ENCODE data around the gene SH3BGR. TPM values are rescaled to one million over a fixed set of nuclear protein-coding genes. Genes with fewer than 3 reads are reported as not detected.

Gene SH3BGR
- total and polyA plus RNA-seq, 2 donors from 2014 or later, result 4.0 to 12.2 TPM

- no peak for TF ChIP-seq CTCF (IDR thresholded peaks at IDR 0.05; ENCODE audit: borderline replicate concordance, extremely low read depth, insufficient read depth)
- H3K27me3 ChIP-seq (ENCODE audit: control insufficient read depth, insufficient read depth, low read length), result no peaks in the 10 kb centered on the region
- no peaks in the 10 kb centered on the region for H3K9me3 ChIP-seq (ENCODE audit: control insufficient read depth in 2 of 3, insufficient read depth in 1 of 3, low read length in 3 of 3)
- H3K4me1 ChIP-seq (ENCODE audit: control insufficient read depth in 2 of 3, insufficient read depth in 2 of 3, low read depth in 1 of 3, low read length in 3 of 3), result no peaks in the 10 kb centered on the region
- no peak overlapping the region for H3K9ac ChIP-seq (ENCODE audit: low read length in 3 of 3)
- no peak overlapping the region for H3K4me3 ChIP-seq (ENCODE audit: low read length in 3 of 3)
- intact Hi-C loops (cut with DNase I), result no loop called here
- no peaks in the 10 kb centered on the region for H3K36me3 ChIP-seq (ENCODE audit: control insufficient read depth in 2 of 3, insufficient read depth in 3 of 3, low read length in 3 of 3)
- DNase-seq, result no peak
- no peak overlapping the region for H3K27ac ChIP-seq (ENCODE audit: low read depth in 2 of 2, low read length in 2 of 2)
- no peak for FAIRE-seq
Measured at GRCh38 chr21:39461419-39461818, 9.6 kb downstream of the SH3BGR start.

GRCh38 chr21:39463308-39463707 lies 11.5 kb downstream of the SH3BGR start:
- FAIRE-seq (no peak), DNase-seq (no peak)
- Histone ChIP-seq H3K9ac (ENCODE audit: low read length in 3 of 3) (no peak overlapping the region), H3K36me3 (ENCODE audit: control insufficient read depth in 2 of 3, insufficient read depth in 3 of 3, low read length in 3 of 3) (no peaks in the 10 kb centered on the region), H3K27me3 (ENCODE audit: control insufficient read depth, insufficient read depth, low read length) (no peaks in the 10 kb centered on the region), H3K4me3 (ENCODE audit: low read length in 3 of 3) (no peak overlapping the region), H3K9me3 (ENCODE audit: control insufficient read depth in 2 of 3, insufficient read depth in 1 of 3, low read length in 3 of 3) (no peaks in the 10 kb centered on the region), H3K4me1 (ENCODE audit: control insufficient read depth in 2 of 3, insufficient read depth in 2 of 3, low read depth in 1 of 3, low read length in 3 of 3) (no peaks in the 10 kb centered on the region), H3K27ac (ENCODE audit: low read depth in 2 of 2, low read length in 2 of 2) (no peak overlapping the region)
- intact Hi-C loops (cut with DNase I), result no loop called here
- no peak for TF ChIP-seq CTCF (IDR thresholded peaks at IDR 0.05; ENCODE audit: borderline replicate concordance, extremely low read depth, insufficient read depth)

GRCh38 chr21:39466584-39466983 lies 14.8 kb downstream of the SH3BGR start:
- H3K9ac ChIP-seq (ENCODE audit: low read length in 3 of 3), result no peak overlapping the region
- no peak for TF ChIP-seq CTCF (IDR thresholded peaks at IDR 0.05; ENCODE audit: borderline replicate concordance, extremely low read depth, insufficient read depth)

GRCh38 chr21:39467746-39468145 lies 16.0 kb downstream of the SH3BGR start:
- intact Hi-C loops (cut with DNase I), result no loop called here
- no peak for TF ChIP-seq CTCF (IDR thresholded peaks at IDR 0.05; ENCODE audit: borderline replicate concordance, extremely low read depth, insufficient read depth)
- Histone ChIP-seq H3K36me3 (ENCODE audit: control insufficient read depth in 2 of 3, insufficient read depth in 3 of 3, low read length in 3 of 3) (no peaks in the 10 kb centered on the region), H3K27ac (ENCODE audit: low read depth in 2 of 2, low read length in 2 of 2) (no peak overlapping the region), H3K4me3 (ENCODE audit: low read length in 3 of 3) (no peak overlapping the region), H3K9me3 (ENCODE audit: control insufficient read depth in 2 of 3, insufficient read depth in 1 of 3, low read length in 3 of 3) (no peaks in the 10 kb centered on the region), H3K27me3 (ENCODE audit: control insufficient read depth, insufficient read depth, low read length) (no peaks in the 10 kb centered on the region), H3K4me1 (ENCODE audit: control insufficient read depth in 2 of 3, insufficient read depth in 2 of 3, low read depth in 1 of 3, low read length in 3 of 3) (no peaks in the 10 kb centered on the region), H3K9ac (ENCODE audit: low read length in 3 of 3) (no peak overlapping the region)
- FAIRE-seq (no peak), DNase-seq (no peak)

More at GRCh38 chr21:39466584-39466983, 14.8 kb downstream of the SH3BGR start:
- Histone ChIP-seq H3K36me3 (ENCODE audit: control insufficient read depth in 2 of 3, insufficient read depth in 3 of 3, low read length in 3 of 3) (no peaks in the 10 kb centered on the region), H3K4me1 (ENCODE audit: control insufficient read depth in 2 of 3, insufficient read depth in 2 of 3, low read depth in 1 of 3, low read length in 3 of 3) (no peaks in the 10 kb centered on the region), H3K27ac (ENCODE audit: low read depth in 2 of 2, low read length in 2 of 2) (no peak overlapping the region), H3K4me3 (ENCODE audit: low read length in 3 of 3) (no peak overlapping the region), H3K27me3 (ENCODE audit: control insufficient read depth, insufficient read depth, low read length) (no peaks in the 10 kb centered on the region), H3K9me3 (ENCODE audit: control insufficient read depth in 2 of 3, insufficient read depth in 1 of 3, low read length in 3 of 3) (no peaks in the 10 kb centered on the region)
- intact Hi-C loops (cut with DNase I), result no loop called here
- FAIRE-seq (no peak), DNase-seq (no peak)
